Cardiac muscle cell (in vitro differentiated cells and primary cell): Measurements from ENCODE around the gene KDM2A. TPM values are rescaled to one million over a fixed set of nuclear protein-coding genes. Genes with fewer than 3 reads are reported as not detected.

Experiments used
- DNase-seq, 2 donors: peaks; one replicate each; pipeline versions ENCODE4 v3.0.0 to v3.0.0-alpha.2; 2010 to 2017; ENCODE audit warnings: low read depth in 1 of 2, low spot score in 1 of 2
- H3K27ac ChIP-seq: fragments of 200-600 bp; sonication (generic); 2 replicates; pipeline ENCODE4 v1.5.1; 2016
- H3K27me3 ChIP-seq: fragments of 200-600 bp; sonication (generic); 2 replicates; pipeline ENCODE4 v1.6.0; 2016; ENCODE audit warnings: control low read depth
- H3K36me3 ChIP-seq: fragments of 200-600 bp; sonication (generic); 2 replicates; pipeline ENCODE4 v1.5.1; 2016; ENCODE audit warnings: control low read depth
- H3K4me1 ChIP-seq: fragments of 200-600 bp; sonication (generic); 2 replicates; pipeline ENCODE4 v1.8.1; 2017; ENCODE audit warnings: low read depth, mild to moderate bottlenecking, mixed run types
- H3K4me3 ChIP-seq: fragments of 200-600 bp; sonication (generic); 2 replicates; pipeline ENCODE4 v1.5.1; 2016; ENCODE audit warnings: mild to moderate bottlenecking
- H3K9me3 ChIP-seq: fragments of 200-600 bp; sonication (generic); 2 replicates; pipeline ENCODE4 v1.5.1; 2017; ENCODE audit warnings: low read depth, mild to moderate bottlenecking, control low read depth
- polyA plus RNA-seq: library from polyadenylated mRNA; unstranded; fragments of >200 nt; fragmentation: Nextera tagmentation; extraction: Ambion mirVana; gene quantifications from 2 replicates; pipeline ENCODE4 v1.2.1, GENCODE V29; 2016
- total RNA-seq: library from RNA; depleted of rRNA; stranded (reverse); fragments of >200 nt; gene quantifications from 2 replicates; pipeline ENCODE4 v1.2.3, GENCODE V29; 2016
- TF ChIP-seq, protein P1 (sequence below): IDR thresholded peaks from 2 replicates; pipeline ENCODE4 v1.5.1; 2012; ENCODE audit warnings: low read depth, mild to moderate bottlenecking, low read length

KDM2A gene
- total and polyA plus RNA-seq, 2 experiments from 2014 or later, result 17.6 to 37.8 TPM

DNA sequence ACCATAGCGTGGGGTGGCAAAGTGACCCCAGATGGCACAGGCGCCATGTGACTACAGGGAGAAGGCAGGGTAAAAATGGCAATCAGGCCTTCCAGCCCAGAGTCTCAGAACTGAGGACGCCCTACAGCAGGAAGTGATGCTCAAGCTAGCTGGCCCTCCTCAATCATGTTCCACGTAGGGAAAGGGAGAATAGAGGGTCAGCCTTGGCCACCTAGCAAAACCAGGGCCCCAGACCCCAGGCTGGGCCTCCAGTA is 169.1 kb downstream of the KDM2A start:
- TF ChIP-seq, protein P1, sequence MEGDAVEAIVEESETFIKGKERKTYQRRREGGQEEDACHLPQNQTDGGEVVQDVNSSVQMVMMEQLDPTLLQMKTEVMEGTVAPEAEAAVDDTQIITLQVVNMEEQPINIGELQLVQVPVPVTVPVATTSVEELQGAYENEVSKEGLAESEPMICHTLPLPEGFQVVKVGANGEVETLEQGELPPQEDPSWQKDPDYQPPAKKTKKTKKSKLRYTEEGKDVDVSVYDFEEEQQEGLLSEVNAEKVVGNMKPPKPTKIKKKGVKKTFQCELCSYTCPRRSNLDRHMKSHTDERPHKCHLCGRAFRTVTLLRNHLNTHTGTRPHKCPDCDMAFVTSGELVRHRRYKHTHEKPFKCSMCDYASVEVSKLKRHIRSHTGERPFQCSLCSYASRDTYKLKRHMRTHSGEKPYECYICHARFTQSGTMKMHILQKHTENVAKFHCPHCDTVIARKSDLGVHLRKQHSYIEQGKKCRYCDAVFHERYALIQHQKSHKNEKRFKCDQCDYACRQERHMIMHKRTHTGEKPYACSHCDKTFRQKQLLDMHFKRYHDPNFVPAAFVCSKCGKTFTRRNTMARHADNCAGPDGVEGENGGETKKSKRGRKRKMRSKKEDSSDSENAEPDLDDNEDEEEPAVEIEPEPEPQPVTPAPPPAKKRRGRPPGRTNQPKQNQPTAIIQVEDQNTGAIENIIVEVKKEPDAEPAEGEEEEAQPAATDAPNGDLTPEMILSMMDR, result no peak
- Histone ChIP-seq H3K9me3 (no peaks in the 10 kb centered on the region), H3K36me3 (peaks cover 18% of the 10 kb centered on the region), H3K4me1 (peaks cover 15% of the 10 kb centered on the region), H3K27ac (peak overlapping the region; percentile 78), H3K27me3 (no peaks in the 10 kb centered on the region), H3K4me3 (peak overlapping the region; percentile 56)
- DNase-seq, result no peak

DNA sequence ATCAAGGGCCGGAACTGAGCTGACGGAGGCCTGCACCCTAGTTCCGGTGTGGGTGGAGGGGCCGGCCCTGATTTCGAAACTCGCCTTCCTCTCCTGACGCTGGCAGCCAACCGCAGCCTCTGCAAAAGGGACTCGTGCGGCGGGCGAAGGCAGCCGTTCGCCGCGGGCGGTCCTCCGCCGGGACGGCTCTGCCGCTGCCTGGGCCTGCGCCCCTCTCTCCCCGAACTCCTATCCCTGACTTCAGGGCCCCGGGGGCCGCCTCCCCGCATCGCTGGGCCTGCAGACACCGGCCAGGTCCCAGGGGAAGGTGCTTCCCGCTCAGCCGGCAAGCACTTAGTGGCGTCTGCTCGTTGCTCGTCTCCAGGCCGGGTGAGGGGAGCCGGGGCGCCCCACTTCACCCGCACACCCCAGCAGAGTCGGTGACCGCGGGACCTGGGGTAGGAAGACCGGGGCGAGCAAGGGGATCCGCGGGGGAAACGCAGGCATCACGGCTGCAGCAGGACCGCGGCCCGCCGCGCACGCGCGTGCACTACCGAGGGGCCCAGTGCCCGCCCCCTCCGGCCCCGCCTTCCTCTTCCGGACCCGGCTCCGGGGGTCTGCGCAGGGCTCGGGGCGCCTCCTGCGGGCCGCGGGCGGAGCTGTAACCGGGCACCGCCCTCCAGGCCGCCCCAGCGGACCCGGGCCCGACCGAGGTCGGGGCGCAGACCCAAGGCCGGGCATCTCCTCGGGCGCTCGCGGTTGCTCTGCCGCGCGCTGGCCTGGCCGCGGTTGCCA is 169.6 kb downstream of the KDM2A start:
- Histone ChIP-seq H3K9me3 (no peaks in the 10 kb centered on the region), H3K36me3 (peaks cover 14% of the 10 kb centered on the region), H3K27me3 (no peaks in the 10 kb centered on the region), H3K27ac (peak overlapping the region; percentile 78), H3K4me1 (peaks cover 15% of the 10 kb centered on the region), H3K4me3 (peak overlapping the region; percentile 56)
- DNase-seq, result peak; percentile 94 to 97
- TF ChIP-seq, protein P1, result peak; percentile 34

DNA sequence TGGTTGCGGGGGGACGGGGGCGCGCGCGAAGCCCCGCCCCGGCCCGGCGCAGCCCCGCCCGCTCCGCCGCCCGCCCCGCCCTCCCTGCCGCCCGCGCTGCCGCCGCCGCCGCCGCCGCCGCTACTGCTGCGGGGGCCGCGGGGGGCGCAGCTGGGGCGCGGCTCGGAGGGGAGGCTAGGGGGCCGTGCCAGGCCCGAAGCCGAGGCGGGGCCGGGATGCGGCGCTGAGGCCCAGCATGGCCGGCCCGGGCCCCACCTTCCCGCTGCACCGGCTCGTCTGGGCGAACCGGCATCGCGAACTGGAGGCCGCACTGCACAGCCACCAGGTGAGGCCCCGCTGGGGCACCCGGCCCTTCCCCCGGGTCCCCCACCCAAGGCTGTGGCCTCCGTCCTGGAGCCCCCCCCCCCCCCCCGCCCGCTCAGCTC is 170.2 kb downstream of the KDM2A start, which contains the start of gene ANKRD13D:
Gene ANKRD13D, plus strand, starts transcription at position 78 of the 425 bp plus-strand sequence. Its CDS starts 158 bp downstream, at position 236.
- H3K27ac ChIP-seq, result peak within 1 kb of the TSS; percentile 78
- no peaks in the 10 kb centered on the region for H3K27me3 ChIP-seq
- DNase-seq, result no peak
- H3K4me3 ChIP-seq, result peak within 1 kb of the TSS; percentile 56
- H3K4me1 ChIP-seq, result peaks cover 15% of the 10 kb centered on the region
- H3K36me3 ChIP-seq, result peaks cover 8% of the 10 kb centered on the region
- TF ChIP-seq, protein P1, result no peak
- no peaks in the 10 kb centered on the region for H3K9me3 ChIP-seq

DNA sequence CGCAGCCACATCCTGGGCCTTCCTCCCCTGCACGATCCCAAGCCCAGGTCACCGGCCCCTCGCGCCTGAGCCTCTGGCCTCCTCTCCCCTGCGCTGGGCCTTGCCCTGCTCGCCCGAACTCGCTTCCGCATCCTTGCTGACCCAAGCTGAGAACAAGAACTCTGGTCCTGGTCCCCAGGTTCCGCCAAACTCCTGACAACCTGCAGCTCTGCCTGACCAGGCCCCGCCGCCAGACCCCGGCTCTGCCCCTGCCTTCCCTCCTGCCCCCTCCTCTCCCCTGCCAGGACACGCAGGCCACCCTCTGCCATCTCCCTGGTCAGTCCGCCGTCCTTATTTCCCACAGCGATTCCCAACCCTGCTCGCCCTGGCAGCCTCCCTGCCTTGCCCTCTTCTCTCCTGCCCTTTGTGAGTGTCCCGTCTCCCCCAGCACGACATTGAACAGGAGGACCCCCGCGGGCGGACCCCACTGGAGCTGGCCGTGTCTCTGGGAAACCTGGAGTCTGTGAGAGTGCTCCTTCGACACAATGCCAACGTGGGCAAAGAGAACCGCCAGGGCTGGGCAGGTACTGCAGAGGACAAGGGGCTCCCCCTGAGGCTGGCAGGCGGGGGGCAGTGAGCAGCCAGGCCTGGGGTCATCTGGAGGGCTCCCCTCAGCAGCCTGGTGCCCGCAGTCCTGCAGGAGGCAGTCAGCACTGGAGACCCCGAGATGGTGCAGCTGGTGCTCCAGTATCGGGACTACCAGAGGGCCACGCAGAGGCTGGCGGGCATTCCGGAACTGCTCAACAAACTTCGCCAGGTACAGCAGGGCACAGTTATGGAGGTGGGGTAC is 170.8 kb downstream of the KDM2A start:
- DNase-seq, result peak in 1 of 2 donors; percentile 26
- H3K27me3 ChIP-seq, result no peaks in the 10 kb centered on the region
- H3K4me3 ChIP-seq, result peak overlapping the region; percentile 56
- peak overlapping the region; percentile 58 for H3K27ac ChIP-seq
- TF ChIP-seq, protein P1, result no peak
- peaks cover 6% of the 10 kb centered on the region for H3K36me3 ChIP-seq
- H3K4me1 ChIP-seq, result peaks cover 15% of the 10 kb centered on the region
- no peaks in the 10 kb centered on the region for H3K9me3 ChIP-seq

DNA sequence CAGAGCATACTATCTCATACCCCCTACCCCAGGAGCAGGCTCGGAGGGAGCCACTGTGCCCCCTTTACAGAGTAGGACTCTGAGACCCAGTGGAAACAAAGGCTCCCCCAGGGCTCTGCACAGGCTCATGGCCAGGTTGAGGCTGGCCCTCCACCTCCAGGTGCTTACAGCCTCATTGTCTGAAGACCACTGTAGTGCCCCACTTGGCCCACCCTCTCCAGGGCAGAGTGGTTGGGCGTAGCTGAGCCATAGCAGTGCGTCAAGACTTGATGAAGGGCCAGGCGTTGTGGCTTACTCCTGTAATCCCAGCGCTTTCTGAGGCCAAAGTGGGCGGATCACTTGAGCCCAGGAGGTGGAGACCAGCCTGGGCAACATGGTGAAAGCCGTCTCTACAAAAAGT is 171.7 kb downstream of the KDM2A start:
- Histone ChIP-seq H3K27me3 (no peaks in the 10 kb centered on the region), H3K36me3 (peaks cover 6% of the 10 kb centered on the region), H3K9me3 (no peaks in the 10 kb centered on the region), H3K4me3 (no peak overlapping the region), H3K27ac (no peak overlapping the region), H3K4me1 (peaks cover 15% of the 10 kb centered on the region)
- peak in 1 of 2 donors; percentile 79 for DNase-seq
- TF ChIP-seq, protein P1, result no peak
